ENCODE results near the gene GNG7.
"Not testable (repeated sequence)": the region's sequence is repeated elsewhere in the genome, so short reads cannot be mapped to it uniquely, and the experiment has no call there.

GNG7 gene

DNA sequence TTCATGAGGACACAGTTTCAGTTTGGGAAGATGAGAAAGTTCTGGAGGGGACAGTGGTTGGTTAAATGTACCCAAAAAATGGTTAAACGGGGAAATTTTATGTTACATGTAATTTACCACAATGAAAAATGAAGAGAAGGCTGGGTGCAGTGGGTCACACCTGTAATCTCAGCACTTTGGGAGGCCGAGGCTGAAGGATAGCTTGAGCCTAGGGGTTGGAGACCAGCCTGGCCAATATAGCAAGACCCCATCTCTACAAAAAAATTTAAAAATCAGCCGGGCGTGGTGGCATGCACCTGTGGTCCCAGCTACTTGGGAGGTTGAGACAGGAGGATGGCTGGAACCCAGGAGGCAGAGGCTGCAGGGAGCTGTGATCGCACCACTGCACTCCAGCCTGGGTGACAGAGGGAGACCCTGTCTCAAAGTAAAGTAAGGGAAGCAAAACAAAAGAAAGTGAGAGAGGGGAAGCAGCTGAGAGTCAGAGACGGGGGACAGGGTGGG is 17.2 kb downstream of the GNG7 start:
- Histone ChIP-seq H3K4me1 (ENCODE audit: insufficient read depth, low read length) (no peaks in the 10 kb centered on the region), H3K9ac (ENCODE audit: low read depth, low read length) (no peak overlapping the region), H3K27ac (ENCODE audit: low read depth, low read length) (no peak overlapping the region), H3K27me3 (ENCODE audit: insufficient read depth, low read length) (no peaks in the 10 kb centered on the region), H3K36me3 (ENCODE audit: insufficient read depth, low read length) (no peaks in the 10 kb centered on the region), H3K9me3 (ENCODE audit: insufficient read depth, low read depth, low read length) (no peaks in the 10 kb centered on the region), H3K4me3 (ENCODE audit: low read length) (no peak overlapping the region)
- WGBS: 85% methylated on average over 6 of the region's 6 CpGs

DNA sequence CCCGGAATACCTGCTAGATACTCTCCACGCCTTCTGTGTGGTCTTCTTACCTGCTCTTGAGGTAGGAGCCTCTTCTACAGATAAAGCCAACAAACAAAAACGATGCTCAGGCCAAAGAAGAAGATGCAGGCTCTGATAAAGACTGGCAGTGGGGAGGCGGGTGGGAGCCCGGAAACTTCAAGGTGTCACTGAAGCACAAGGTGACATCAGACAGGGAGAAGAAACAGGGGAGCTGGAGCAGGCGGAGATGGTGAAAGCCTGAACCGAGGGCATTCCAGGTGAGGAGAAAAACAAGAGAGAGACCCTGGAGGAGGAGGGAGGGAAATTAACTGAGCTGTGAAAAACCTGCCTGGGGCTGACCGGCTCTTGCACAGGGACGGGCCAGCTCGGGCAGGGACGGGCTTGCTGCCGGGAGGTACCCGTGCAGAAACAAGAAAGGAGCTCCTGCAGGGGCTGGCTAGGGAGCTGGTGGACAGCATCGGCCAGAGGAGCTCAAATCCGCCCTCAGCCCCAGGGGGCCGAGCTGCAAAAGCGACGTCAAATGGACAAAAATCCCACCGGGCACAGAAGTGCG is 19.0 kb downstream of the GNG7 start:
- 85% methylated on average over 20 of the region's 20 CpGs for WGBS
- no peak overlapping the region for H3K27ac ChIP-seq (ENCODE audit: low read depth, low read length)
- H3K4me3 ChIP-seq (ENCODE audit: low read length): no peak overlapping the region
- no peaks in the 10 kb centered on the region for H3K4me1 ChIP-seq (ENCODE audit: insufficient read depth, low read length)
- H3K27me3 ChIP-seq (ENCODE audit: insufficient read depth, low read length): no peaks in the 10 kb centered on the region
- no peak overlapping the region for H3K9ac ChIP-seq (ENCODE audit: low read depth, low read length)
- H3K9me3 ChIP-seq (ENCODE audit: insufficient read depth, low read depth, low read length): no peaks in the 10 kb centered on the region
- H3K36me3 ChIP-seq (ENCODE audit: insufficient read depth, low read length): no peaks in the 10 kb centered on the region

GRCh38 chr19:2680808-2681207 is 21.7 kb downstream of the GNG7 start:
- no peak overlapping the region for H3K9ac ChIP-seq (ENCODE audit: low read depth, low read length)
- H3K27me3 ChIP-seq (ENCODE audit: insufficient read depth, low read length): no peaks in the 10 kb centered on the region
- H3K36me3 ChIP-seq (ENCODE audit: insufficient read depth, low read length): no peaks in the 10 kb centered on the region
- 93% methylated on average over 11 of the region's 11 CpGs for WGBS
- H3K4me1 ChIP-seq (ENCODE audit: insufficient read depth, low read length): no peaks in the 10 kb centered on the region
- no peak overlapping the region for H3K27ac ChIP-seq (ENCODE audit: low read depth, low read length)
- no peak overlapping the region for H3K4me3 ChIP-seq (ENCODE audit: low read length)
- no peaks in the 10 kb centered on the region for H3K9me3 ChIP-seq (ENCODE audit: insufficient read depth, low read depth, low read length)

DNA sequence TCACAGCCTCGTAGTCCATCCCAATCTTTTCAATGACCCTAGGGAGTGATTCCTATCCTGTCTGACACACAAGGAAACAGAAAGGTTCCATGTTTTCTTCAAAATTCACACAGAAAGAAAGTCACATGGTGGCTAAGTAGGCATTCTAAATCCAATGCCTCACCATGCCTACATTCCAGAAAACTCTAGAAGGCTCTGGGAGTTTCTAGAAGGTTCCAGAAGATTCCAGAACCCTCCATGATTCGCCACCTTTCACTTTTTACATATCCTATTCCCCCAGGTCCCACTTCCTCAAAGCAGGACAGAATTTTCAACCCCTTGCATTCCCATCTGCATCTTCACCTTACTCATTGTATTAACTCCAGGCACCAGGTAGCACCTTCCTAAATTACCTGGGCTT is 23.1 kb downstream of the GNG7 start:
- Histone ChIP-seq H3K27ac (ENCODE audit: low read depth, low read length) (no peak overlapping the region), H3K9ac (ENCODE audit: low read depth, low read length) (no peak overlapping the region), H3K9me3 (ENCODE audit: insufficient read depth, low read depth, low read length) (no peaks in the 10 kb centered on the region), H3K4me1 (ENCODE audit: insufficient read depth, low read length) (peaks cover 5% of the 10 kb centered on the region; the same call in 1 of the 2 replicates), H3K27me3 (ENCODE audit: insufficient read depth, low read length) (no peaks in the 10 kb centered on the region), H3K4me3 (ENCODE audit: low read length) (no peak overlapping the region), H3K36me3 (ENCODE audit: insufficient read depth, low read length) (no peaks in the 10 kb centered on the region)
- WGBS: 94% methylated on average over 2 of the region's 2 CpGs

- H3K9ac ChIP-seq (ENCODE audit: low read depth, low read length); H3K27ac ChIP-seq (ENCODE audit: low read depth, low read length); H3K27me3 ChIP-seq (ENCODE audit: insufficient read depth, low read length); H3K36me3 ChIP-seq (ENCODE audit: insufficient read depth, low read length); H3K9me3 ChIP-seq (ENCODE audit: insufficient read depth, low read depth, low read length); H3K4me1 ChIP-seq (ENCODE audit: insufficient read depth, low read length); H3K4me3 ChIP-seq (ENCODE audit: low read length): not testable (repeated sequence)
- WGBS: 88% methylated on average over 5 of the region's 5 CpGs
These were observed 23.5 kb downstream of the GNG7 start for GRCh38 chr19:2678948-2679347.

GRCh38 chr19:2678044-2678671 is 24.3 kb downstream of the GNG7 start:
- Histone ChIP-seq H3K4me1 (ENCODE audit: insufficient read depth, low read length) (peaks cover 5% of the 10 kb centered on the region; the same call in 1 of the 2 replicates), H3K36me3 (ENCODE audit: insufficient read depth, low read length) (no peaks in the 10 kb centered on the region), H3K27ac (ENCODE audit: low read depth, low read length) (no peak overlapping the region), H3K9ac (ENCODE audit: low read depth, low read length) (no peak overlapping the region), H3K4me3 (ENCODE audit: low read length) (no peak overlapping the region), H3K9me3 (ENCODE audit: insufficient read depth, low read depth, low read length) (no peaks in the 10 kb centered on the region), H3K27me3 (ENCODE audit: insufficient read depth, low read length) (no peaks in the 10 kb centered on the region)
- 93% methylated on average over 8 of the region's 8 CpGs for WGBS

GRCh38 chr19:2676823-2677222 is 25.7 kb downstream of the GNG7 start:
- Histone ChIP-seq H3K36me3 (ENCODE audit: insufficient read depth, low read length) (no peaks in the 10 kb centered on the region), H3K9ac (ENCODE audit: low read depth, low read length) (no peak overlapping the region), H3K9me3 (ENCODE audit: insufficient read depth, low read depth, low read length) (no peaks in the 10 kb centered on the region), H3K4me1 (ENCODE audit: insufficient read depth, low read length) (peaks cover 5% of the 10 kb centered on the region; the same call in 1 of the 2 replicates), H3K27me3 (ENCODE audit: insufficient read depth, low read length) (no peaks in the 10 kb centered on the region), H3K27ac (ENCODE audit: low read depth, low read length) (no peak overlapping the region), H3K4me3 (ENCODE audit: low read length) (no peak overlapping the region)
- WGBS: 86% methylated on average over 12 of the region's 12 CpGs

DNA sequence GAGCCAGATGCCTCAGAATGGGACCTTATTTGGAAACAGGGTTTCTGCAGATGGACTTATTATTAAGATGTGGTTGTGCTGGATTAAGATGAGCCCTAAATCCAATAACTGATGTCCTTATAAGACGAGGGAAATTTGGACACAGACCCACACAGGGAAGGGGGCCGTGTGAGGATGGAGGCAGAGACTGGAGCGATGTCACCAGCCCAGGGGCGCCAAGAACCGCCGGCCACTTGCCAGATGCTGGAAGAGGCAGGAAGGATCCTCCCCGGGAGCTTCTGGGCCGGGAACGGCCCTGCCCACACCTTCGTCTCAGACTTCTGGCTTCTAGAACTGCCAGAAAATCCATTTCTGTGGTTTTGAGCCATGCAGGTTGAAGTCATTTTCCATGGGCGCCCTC is 26.6 kb downstream of the GNG7 start:
- H3K27me3 ChIP-seq (ENCODE audit: insufficient read depth, low read length): no peaks in the 10 kb centered on the region
- no peak overlapping the region for H3K9ac ChIP-seq (ENCODE audit: low read depth, low read length)
- no peak overlapping the region for H3K27ac ChIP-seq (ENCODE audit: low read depth, low read length)
- peaks cover 5% of the 10 kb centered on the region; the same call in 1 of the 2 replicates for H3K4me1 ChIP-seq (ENCODE audit: insufficient read depth, low read length)
- H3K4me3 ChIP-seq (ENCODE audit: low read length): no peak overlapping the region
- WGBS: 72% methylated on average over 11 of the region's 11 CpGs
- no peaks in the 10 kb centered on the region for H3K9me3 ChIP-seq (ENCODE audit: insufficient read depth, low read depth, low read length)
- H3K36me3 ChIP-seq (ENCODE audit: insufficient read depth, low read length): no peaks in the 10 kb centered on the region

- H3K4me1 ChIP-seq (ENCODE audit: insufficient read depth, low read length): peaks cover 5% of the 10 kb centered on the region; the same call in 1 of the 2 replicates
- H3K4me3 ChIP-seq (ENCODE audit: low read length): no peak overlapping the region
- H3K9me3 ChIP-seq (ENCODE audit: insufficient read depth, low read depth, low read length): no peaks in the 10 kb centered on the region
- H3K36me3 ChIP-seq (ENCODE audit: insufficient read depth, low read length): no peaks in the 10 kb centered on the region
- 92% methylated on average over 16 of the region's 16 CpGs for WGBS
- no peak overlapping the region for H3K27ac ChIP-seq (ENCODE audit: low read depth, low read length)
- H3K9ac ChIP-seq (ENCODE audit: low read depth, low read length): no peak overlapping the region
- H3K27me3 ChIP-seq (ENCODE audit: insufficient read depth, low read length): no peaks in the 10 kb centered on the region
These were observed 32.3 kb downstream of the GNG7 start for GRCh38 chr19:2670217-2670616.

GRCh38 chr19:2668175-2668763 is 34.2 kb downstream of the GNG7 start:
- Histone ChIP-seq H3K4me1 (ENCODE audit: insufficient read depth, low read length) (no peaks in the 10 kb centered on the region), H3K4me3 (ENCODE audit: low read length) (no peak overlapping the region), H3K27ac (ENCODE audit: low read depth, low read length) (no peak overlapping the region), H3K36me3 (ENCODE audit: insufficient read depth, low read length) (no peaks in the 10 kb centered on the region), H3K9ac (ENCODE audit: low read depth, low read length) (no peak overlapping the region), H3K27me3 (ENCODE audit: insufficient read depth, low read length) (no peaks in the 10 kb centered on the region), H3K9me3 (ENCODE audit: insufficient read depth, low read depth, low read length) (no peaks in the 10 kb centered on the region)
- WGBS: 88% methylated on average over 15 of the region's 15 CpGs

- not testable (repeated sequence) for H3K27ac ChIP-seq (ENCODE audit: low read depth, low read length); H3K9ac ChIP-seq (ENCODE audit: low read depth, low read length); H3K36me3 ChIP-seq (ENCODE audit: insufficient read depth, low read length); H3K27me3 ChIP-seq (ENCODE audit: insufficient read depth, low read length); H3K9me3 ChIP-seq (ENCODE audit: insufficient read depth, low read depth, low read length); H3K4me3 ChIP-seq (ENCODE audit: low read length); H3K4me1 ChIP-seq (ENCODE audit: insufficient read depth, low read length)
- WGBS: 92% methylated on average over 10 of the region's 10 CpGs
These were observed 35.1 kb downstream of the GNG7 start for GRCh38 chr19:2667349-2667748.

Measured in HUES64 (cell line).